AG04450 (cell line): ENCODE results near the gene POR. TPM values are rescaled to one million over a fixed set of nuclear protein-coding genes. Genes with fewer than 3 reads are reported as not detected.
A peak's percentile ranks its signal among the peaks of the same experiment; 100 is the strongest.
"Not testable (repeated sequence)": the region's sequence is repeated elsewhere in the genome, so short reads cannot be mapped to it uniquely, and the experiment has no call there.

Experiments
- CTCF ChIA-PET: fragments of 300-600, 350-600 bp; formaldehyde crosslinking; extraction: SDS; loops from one replicate; lab custom pipeline; 2022; ENCODE audit warnings: antibody characterized with exemption, inconsistent platforms; lab: Charles Lee
- POLR2A ChIA-PET: fragments of 350-600 bp; formaldehyde crosslinking; extraction: SDS; loops from one replicate; lab custom pipeline; 2021; ENCODE audit warnings: antibody characterized with exemption, inconsistent platforms; lab: Yijun Ruan, JAX
- DNase-seq: peaks from one replicate; pipeline ENCODE4 v3.0.0-alpha.2; 2011; ENCODE audit warnings: low read depth, low spot score
- H3K27ac ChIP-seq: one replicate; pipeline ENCODE4 v1.5.1; 2012; ENCODE audit warnings: low read depth, low read length, control low read depth
- H3K27me3 ChIP-seq: one replicate; pipeline ENCODE4 v1.6.0; 2012; ENCODE audit warnings: low read length; ENCODE audit not compliant: control insufficient read depth, insufficient read depth
- H3K4me3 ChIP-seq: 2 replicates; pipeline ENCODE4 v1.5.1; 2011; ENCODE audit warnings: mild to moderate bottlenecking, low read depth, low read length, control low read depth
- H3K9me3 ChIP-seq: 2 replicates; pipeline ENCODE4 v1.5.1; 2012; ENCODE audit warnings: low read length; ENCODE audit not compliant: control insufficient read depth, insufficient read depth
- CTCF ChIP-seq: IDR thresholded peaks from 2 replicates; pipeline ENCODE4 v1.5.1; 2011; ENCODE audit warnings: low read depth, low read length, control low read depth, inconsistent platforms
- polyA plus RNA-seq: library from polyadenylated mRNA; depleted of rRNA; stranded (reverse); fragments of >200 nt; gene quantifications from 2 replicates; pipeline ENCODE4 v1.2.3, GENCODE V29; 2011

Gene POR
- polyA plus RNA-seq, 1 experiment = 39.0 TPM

DNA sequence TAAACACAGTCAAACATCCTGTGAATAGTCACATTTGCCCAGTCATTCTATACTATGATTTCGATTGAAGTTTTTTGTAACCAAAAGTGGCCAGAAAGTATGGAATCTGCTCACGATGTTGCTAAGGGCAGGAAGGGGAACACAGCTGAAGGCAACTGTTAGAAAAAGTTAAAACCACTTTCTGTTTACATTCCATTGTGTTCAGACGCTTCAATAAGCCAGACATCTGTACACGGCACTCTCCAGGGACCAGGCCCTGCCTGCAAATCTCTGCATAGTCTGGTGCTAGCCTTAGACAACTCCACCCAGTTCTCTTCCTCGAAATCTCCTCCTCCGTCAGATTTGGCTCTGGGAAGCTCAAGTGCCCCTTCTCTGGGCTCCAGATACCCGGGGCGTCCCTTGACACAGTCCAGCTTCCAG is 96.5 kb downstream of the POR start:
- TF ChIP-seq CTCF = no peak
- Histone ChIP-seq H3K4me3 (no peak overlapping the region; the same call in 1 of the 2 replicates), H3K9me3 (no peaks in the 10 kb centered on the region), H3K27me3 (no peaks in the 10 kb centered on the region), H3K27ac (peak overlapping the region; percentile 86)
- CTCF ChIA-PET = interaction anchor here (0.6 to 3.3 kb wide), 5 partner anchors 9 to 303 kb away, joined by 3 to 26 read pairs (median 5); no protein-coding TSS in a partner anchor
- POLR2A ChIA-PET = interaction anchor here (0.6 to 1.7 kb wide), 4 partner anchors 36 to 169 kb away, joined by 3 to 6 read pairs (median 4); partner anchors contain the start of genes MDH2 and STYXL1
- peak; percentile 80 for DNase-seq

GRCh38 chr7:76016191-76016947 is 101.4 kb downstream of the POR start:
- H3K27me3 ChIP-seq = no peaks in the 10 kb centered on the region
- POLR2A ChIA-PET = interaction anchor here (0.6 kb wide), 1 partner anchor 148 kb away, joined by 4 read pairs; no protein-coding TSS in a partner anchor
- H3K27ac ChIP-seq = no peak overlapping the region
- no peaks in the 10 kb centered on the region for H3K9me3 ChIP-seq
- DNase-seq = no peak
- no peak overlapping the region for H3K4me3 ChIP-seq
- no peak for TF ChIP-seq CTCF
- CTCF ChIA-PET = no interaction called here

DNA sequence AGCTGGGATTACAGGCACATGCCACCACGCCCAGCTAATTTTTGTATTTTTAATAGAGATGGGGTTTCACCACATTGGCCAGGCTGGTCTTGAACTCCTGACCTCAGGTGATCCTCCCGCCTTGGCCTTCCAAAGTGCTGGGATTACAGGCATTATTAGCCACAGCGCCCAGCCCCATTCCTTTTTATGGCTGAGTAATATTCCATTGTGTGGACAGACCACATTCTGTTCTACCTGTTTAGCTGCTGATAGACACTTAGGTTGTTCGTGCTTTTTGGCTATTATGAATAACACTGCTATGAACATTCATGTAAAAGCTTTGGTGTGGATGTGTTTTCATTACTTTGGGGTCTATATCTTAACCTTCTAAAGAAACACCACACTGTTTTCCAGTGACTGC is 103.6 kb downstream of the POR start:
- H3K27me3 ChIP-seq, CTCF ChIA-PET, H3K27ac ChIP-seq, H3K9me3 ChIP-seq, H3K4me3 ChIP-seq, DNase-seq: not testable (repeated sequence)
- POLR2A ChIA-PET = interaction anchor here (0.7 kb wide), 1 partner anchor 24 kb away, joined by 3 read pairs; no protein-coding TSS in a partner anchor

GRCh38 chr7:76020031-76020714 is 105.2 kb downstream of the POR start:
- CTCF ChIA-PET = interaction anchor here (0.5 to 2.6 kb wide), 37 partner anchors 8 to 567 kb away, joined by 3 to 49 read pairs (median 4); partner anchors contain the start of gene CCL26
- H3K27ac ChIP-seq = no peak overlapping the region
- H3K9me3 ChIP-seq = no peaks in the 10 kb centered on the region
- no peak overlapping the region for H3K4me3 ChIP-seq
- peak; percentile 8 for DNase-seq
- H3K27me3 ChIP-seq = no peaks in the 10 kb centered on the region
- POLR2A ChIA-PET = interaction anchor here (0.7 to 1.0 kb wide), 2 partner anchors 23 to 105 kb away, joined by 3 read pairs; partner anchors contain the start of gene POR
- peak; percentile 93 for TF ChIP-seq CTCF

DNA sequence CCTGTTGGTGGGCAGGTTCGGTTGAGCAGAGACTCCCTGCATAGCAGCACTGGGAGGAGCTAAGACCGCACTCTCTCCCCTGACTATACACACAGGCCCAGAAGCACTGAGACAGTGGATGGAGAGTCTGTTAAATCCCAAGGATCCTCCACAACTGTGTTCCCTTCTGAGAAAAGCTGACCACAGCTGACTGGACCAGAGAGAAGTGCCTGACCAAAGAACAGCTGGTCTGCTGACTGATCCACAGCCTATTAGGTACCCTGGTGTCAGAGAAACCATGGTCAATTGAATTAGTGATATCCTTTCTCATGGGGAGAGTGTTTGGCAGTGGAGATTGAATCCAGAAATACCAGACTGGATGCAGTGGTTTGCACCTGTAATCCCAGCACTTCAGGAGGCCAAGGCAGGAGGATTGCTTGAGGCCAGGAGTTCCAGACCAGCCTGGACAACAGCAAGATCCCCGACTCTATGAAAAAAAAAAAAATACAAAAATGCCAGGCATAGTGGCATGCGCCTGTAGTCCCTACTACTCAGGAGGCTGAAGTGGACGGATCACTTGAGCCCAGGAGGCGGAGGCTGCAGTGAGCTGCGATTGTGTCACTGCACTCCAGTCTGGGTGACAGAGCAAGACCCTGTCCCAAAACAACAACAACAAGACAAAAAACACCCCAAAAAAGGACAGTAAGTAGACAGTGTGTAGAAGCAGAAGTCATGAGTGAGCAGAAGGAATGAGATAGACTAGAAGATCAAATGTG is 107.2 kb downstream of the POR start:
- H3K4me3 ChIP-seq = no peak overlapping the region
- no peaks in the 10 kb centered on the region for H3K9me3 ChIP-seq
- ChIA-PET CTCF (interaction anchor here (0.9 kb wide), 1 partner anchor 248 kb away, joined by 3 read pairs; no protein-coding TSS in a partner anchor), POLR2A (no interaction called here)
- H3K27ac ChIP-seq = no peak overlapping the region
- TF ChIP-seq CTCF = no peak
- no peaks in the 10 kb centered on the region for H3K27me3 ChIP-seq
- DNase-seq = no peak
